Choroid plexus epithelial cell (primary cell): ENCODE measurements around the gene GNAT2.
A peak's percentile ranks its signal among the peaks of the same experiment; 100 is the strongest.

ENCODE experiments used
- DNase-seq: peaks from one replicate; pipeline ENCODE4 v3.0.0-alpha.2; 2010; ENCODE audit warnings: low read depth
- H3K4me3 ChIP-seq: 2 replicates; pipeline ENCODE4 v1.5.1; 2011; ENCODE audit warnings: low read depth, mild to moderate bottlenecking, control low read depth, low read length, moderate library complexity
- CTCF ChIP-seq: conservative IDR thresholded peaks from 2 replicates; pipeline ENCODE4 v1.5.1; 2011; ENCODE audit warnings: low read depth, mild to moderate bottlenecking, control low read depth, inconsistent platforms, low read length, moderate library complexity

GNAT2 gene

GRCh38 chr1:109625601-109626560, 6.5 kb upstream of the GNAT2 start:
- DNase-seq: no peak
- TF ChIP-seq CTCF: peak; percentile 22
- no peak overlapping the region for H3K4me3 ChIP-seq

DNA sequence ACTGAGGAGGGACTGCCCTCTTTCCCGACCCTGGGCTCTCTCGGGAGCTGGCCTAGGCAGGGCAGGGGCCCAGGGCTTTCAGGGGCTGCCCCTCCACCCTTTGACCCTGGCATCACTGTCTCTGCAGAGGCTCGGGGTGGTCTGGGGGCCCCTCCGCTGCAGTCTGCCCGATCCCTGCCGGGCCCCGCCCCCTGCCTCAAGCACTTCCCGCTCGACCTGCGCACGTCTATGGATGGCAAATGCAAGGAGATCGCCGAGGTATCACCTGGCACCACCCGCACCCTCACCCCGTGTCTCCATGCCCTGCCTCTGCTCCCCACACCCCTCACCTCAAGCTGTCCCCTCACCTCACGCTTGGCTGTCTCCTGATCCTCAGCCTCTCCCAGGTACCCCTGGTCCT, 5.8 kb upstream of the GNAT2 start:
- TF ChIP-seq CTCF: no peak
- no peak overlapping the region for H3K4me3 ChIP-seq
- DNase-seq: no peak

DNA sequence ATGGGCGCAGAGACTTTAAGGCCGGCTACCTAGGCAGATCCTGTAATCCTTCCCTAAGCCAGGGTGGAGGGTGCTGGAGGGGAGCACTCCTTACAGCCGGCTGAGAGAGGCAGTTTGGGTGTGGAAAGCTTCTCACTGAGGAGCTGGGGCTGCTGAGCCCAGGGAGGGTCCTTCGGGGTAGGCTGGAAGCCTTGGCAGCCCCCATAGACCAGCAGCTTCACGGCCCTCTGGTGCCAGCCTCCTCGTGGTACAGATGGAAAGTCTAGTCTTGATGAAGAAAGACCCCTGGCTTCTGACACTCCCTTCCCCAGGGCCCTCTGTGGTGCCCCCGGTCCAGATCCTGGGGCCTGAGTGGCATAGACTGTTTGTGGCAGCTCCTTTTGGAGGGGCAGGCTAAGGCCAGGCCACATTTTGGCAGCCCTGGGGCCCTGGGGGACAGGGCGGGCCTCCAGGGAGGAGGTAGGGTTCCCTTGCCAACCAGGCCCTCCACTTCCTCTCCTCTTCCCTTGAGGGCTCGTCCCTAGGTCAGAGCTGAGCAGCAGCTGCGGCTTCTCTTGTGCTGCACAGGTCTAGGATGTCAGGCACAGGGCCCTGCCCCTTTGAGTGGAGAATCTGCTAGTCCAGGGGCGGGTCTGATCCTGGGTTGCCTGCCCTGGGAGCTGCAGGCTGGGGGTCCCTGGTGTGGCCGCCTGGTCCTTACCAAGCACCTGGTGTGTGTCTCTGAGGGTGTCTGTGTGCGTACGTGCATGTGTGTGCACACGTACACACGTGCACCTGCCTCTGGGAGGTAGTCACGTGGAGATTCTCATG, 5.0 kb upstream of the GNAT2 start:
- DNase-seq: no peak
- TF ChIP-seq CTCF: no peak
- no peak overlapping the region for H3K4me3 ChIP-seq

DNA sequence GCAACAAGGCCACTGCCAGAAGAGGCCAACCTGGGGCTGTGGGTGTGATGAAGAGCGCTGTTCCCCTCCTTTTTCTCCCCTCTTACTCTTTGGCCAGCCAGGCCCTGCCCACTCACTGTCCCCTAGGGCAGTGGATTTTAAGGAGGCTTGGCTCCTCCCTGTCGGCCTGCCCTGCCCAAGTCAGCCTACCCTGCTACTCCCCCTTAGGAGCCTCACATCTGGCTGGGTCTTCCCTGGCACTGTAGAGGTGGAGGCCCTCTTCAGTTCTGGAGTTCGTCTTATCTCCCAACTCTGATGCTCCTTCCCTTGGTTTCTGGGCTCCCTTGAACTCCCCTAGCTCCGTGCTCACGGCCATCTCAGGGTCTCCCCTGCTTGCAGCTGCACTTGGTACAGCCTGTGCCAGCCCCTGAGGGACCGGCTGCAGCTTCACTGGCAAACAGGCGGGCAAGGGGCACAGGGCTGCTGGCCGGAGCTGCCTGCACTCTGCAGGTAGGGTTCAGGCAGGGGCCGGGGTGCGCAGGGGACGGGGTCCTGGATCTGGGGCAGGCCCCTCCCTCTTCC, 4.3 kb upstream of the GNAT2 start:
- DNase-seq: no peak
- no peak for TF ChIP-seq CTCF
- no peak overlapping the region for H3K4me3 ChIP-seq

DNA sequence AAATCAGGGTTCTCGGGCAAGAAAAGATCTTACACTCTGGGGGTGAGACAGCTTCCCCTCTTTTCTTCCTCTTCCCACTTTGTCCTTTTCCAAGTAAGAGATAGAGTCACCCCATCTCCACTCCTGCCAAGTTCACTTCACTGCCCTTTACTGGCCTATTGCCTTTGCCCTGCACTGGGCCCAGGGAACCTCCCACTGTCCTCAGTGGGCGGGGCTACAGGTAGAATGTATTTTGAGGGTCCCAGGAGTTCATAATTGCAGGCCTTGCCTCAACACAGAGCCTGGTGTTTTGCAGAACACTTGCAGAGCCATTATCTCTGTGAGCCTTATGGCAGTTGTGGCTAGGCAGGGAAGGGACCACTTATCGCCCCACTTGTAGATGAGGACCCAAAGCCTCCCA, 3.5 kb upstream of the GNAT2 start:
- no peak for TF ChIP-seq CTCF
- no peak overlapping the region for H3K4me3 ChIP-seq
- no peak for DNase-seq

GRCh38 chr1:109622137-109622892, 2.9 kb upstream of the GNAT2 start:
- DNase-seq: no peak
- no peak for TF ChIP-seq CTCF
- peak overlapping the region; percentile 93 for H3K4me3 ChIP-seq
